Stimulated activated CD8-positive, alpha-beta memory T cell treated with anti-CD3 and anti-CD28 coated beads, Interleukin-15, amount 100 ng/mL, for 48 hours (primary cell): Measurements from ENCODE around the gene NEK11.
"Not testable (repeated sequence)": the region's sequence is repeated elsewhere in the genome, so short reads cannot be mapped to it uniquely, and the experiment has no call there.

Experiments
- DNase-seq, 2 donors: peaks; one replicate each; pipeline ENCODE4 v3.0.0-alpha.2; 2020; ENCODE audit warnings: low read depth in 2 of 2

Gene NEK11

GRCh38 chr3:131299836-131300235 lies 273.2 kb downstream of the NEK11 start:
- no peak for DNase-seq

GRCh38 chr3:131303848-131304247 lies 277.2 kb downstream of the NEK11 start:
- DNase-seq, result no peak

GRCh38 chr3:131304890-131305289 lies 278.2 kb downstream of the NEK11 start:
- DNase-seq, result no peak

GRCh38 chr3:131306242-131306641 lies 279.6 kb downstream of the NEK11 start:
- DNase-seq, result no peak

GRCh38 chr3:131314318-131314717 lies 287.6 kb downstream of the NEK11 start:
- DNase-seq, result no peak

- DNase-seq, result no peak
Measured at GRCh38 chr3:131315162-131315561, 288.5 kb downstream of the NEK11 start.

GRCh38 chr3:131317667-131318066 lies 291.0 kb downstream of the NEK11 start:
- no peak for DNase-seq

DNA sequence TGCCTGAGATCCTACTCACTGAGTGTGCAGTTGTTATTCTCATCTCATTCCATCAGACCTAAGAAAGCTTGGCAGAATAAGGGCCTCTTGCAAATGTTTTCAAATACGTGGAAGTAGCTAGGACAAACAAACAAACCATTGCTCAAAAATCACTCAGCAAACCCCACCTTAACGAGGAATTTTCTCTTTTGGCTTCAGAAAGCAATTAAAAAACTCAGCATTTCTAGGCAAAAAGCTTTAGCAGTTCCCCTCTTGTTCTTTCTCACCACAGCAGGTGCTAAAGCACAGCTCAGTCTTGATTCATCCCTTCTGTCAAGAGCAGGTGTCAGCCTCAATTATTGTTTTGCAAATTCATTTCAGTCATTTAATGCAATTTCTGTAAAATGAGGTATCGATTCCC lies 296.3 kb downstream of the NEK11 start:
- no peak for DNase-seq

DNA sequence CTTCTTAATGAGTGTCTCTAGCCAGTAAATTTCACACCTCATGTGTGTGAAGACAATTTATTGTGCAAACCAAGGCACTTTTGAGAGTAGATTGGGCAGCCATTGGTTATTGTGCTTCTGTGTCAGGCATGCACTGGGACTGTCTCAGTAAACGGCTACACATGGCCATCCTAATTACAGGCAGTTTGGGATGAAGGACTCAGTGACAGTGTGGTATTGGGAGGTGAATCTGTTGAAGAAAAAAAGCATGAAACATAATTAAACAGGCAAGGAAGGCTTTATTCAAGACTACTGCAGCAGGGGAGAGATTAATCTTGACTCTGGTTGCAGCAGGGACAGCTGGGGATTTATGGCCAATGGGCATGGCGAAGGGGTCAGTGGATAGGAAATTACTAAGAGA lies 297.1 kb downstream of the NEK11 start:
- DNase-seq, result no peak

- DNase-seq, result no peak
Measured at GRCh38 chr3:131324923-131325322, 298.2 kb downstream of the NEK11 start.

GRCh38 chr3:131326307-131326706 lies 299.6 kb downstream of the NEK11 start:
- no peak for DNase-seq

DNA sequence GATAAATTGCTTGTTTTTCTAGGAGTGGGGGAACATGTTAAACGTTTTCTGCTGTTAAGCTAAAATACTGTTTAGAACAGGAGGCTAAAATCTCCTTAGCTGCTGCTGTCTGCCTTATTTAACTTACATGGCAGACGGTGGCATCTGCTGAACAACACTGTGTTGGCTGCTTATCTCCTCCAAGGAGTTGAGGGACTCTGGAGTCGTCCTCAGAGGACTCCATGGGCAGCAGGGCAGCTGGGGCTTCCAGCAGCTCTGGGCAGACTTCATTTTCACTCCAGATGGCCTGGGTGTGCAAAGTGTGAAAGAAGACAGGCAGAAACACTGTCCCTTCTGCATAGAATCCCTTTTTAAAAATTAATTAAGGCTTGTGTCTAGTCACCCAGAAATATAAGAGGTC lies 302.0 kb downstream of the NEK11 start:
- no peak for DNase-seq

DNA sequence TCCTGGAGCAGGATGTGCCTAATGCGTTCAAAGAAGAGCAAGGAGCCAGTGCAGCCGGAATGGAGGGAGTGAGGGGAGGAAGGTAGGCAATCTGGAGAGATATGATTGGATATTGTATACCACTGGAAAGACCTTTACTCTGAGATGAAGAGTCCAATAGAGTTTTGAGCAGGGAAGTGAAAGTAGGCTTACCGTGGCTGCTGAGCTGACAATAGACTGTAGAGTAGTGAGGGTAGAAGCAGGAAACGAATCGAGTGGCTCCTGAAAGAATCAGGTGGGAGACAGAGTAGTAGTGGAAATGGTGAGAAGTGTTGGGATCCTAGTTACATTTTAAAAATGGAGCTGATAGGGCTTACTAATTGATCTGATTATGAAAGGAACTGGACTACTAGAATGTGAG lies 303.1 kb downstream of the NEK11 start:
- DNase-seq, result no peak

DNA sequence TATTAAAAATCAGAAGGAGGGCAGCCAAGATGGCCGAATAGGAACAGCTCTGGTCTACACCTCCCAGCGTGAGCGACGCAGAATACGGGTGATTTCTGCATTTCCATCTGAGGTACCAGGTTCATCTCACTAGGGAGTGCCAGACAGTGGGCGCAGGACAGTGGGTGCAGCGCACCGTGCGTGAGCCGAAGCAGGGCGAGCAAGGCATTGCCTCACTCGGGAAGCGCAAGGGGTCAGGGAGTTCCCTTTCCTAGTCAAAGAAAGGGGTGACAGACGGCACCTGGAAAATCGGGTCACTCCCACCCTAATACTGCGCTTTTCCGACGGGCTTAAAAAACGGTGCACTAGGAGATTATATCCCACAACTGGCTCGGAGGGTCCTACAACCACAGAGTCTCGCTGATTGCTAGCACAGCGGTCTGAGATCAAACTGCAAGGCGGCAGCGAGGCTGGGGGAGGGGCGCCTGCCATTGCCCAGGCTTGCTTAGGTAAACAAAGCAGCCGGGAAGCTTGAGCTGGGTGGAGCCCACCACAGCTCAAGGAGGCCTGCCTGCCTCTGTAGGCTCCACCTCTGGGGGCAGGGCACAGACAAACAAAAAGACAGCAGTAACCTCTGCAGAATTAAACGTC lies 304.9 kb downstream of the NEK11 start:
- DNase-seq, result not testable (repeated sequence)

DNA sequence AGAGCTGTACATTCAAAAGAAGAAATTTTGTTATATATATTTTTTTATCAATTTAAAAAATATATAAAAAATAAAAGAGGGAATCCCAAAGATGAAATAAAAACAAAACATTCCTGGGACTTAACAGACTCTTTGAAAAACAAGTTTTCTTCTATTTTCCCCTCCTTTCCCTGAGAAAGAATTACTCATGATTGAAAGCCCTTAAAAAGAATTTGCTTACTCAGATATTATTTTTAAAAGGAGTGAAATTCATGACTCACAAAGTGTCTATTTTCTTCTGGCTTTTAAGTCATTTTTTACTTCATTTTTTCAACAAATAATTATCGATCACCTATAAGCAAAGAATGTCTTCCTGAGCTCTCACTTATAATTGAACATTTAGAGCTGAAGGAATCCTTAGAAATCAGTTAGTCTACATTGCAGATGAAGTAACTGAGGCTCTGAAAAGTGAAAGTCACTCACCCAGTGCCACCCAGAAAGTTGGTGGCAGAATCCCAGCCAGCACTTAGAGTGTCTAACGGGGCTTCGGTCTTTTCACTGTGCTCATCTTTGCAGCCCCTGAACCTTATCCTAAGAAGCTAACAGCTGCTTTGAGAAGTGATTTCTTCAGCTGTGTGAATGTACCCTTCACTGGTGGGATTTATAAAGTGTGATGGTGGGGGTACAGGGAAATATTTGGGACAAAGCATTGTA lies 312.4 kb downstream of the NEK11 start:
- no peak for DNase-seq

GRCh38 chr3:131341761-131342160 lies 315.1 kb downstream of the NEK11 start:
- no peak for DNase-seq

DNA sequence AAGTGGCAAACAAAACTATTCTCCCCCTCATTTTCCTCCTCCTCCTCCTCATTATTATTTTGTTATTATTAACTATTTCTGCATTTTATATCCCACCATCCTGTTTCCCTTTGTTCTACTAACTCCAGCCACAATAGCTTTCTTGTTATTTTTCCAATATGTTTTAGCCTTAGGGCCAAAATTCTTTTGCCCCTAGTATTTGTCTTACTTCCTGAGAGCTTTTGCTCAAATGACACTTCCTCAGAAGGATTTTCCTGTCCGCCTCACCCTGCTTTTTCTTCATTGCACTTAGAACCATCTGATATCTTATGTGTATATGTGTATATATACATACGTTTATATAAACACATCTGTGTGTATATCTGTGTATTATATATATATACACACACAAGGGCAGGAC lies 322.2 kb downstream of the NEK11 start:
- no peak for DNase-seq

DNA sequence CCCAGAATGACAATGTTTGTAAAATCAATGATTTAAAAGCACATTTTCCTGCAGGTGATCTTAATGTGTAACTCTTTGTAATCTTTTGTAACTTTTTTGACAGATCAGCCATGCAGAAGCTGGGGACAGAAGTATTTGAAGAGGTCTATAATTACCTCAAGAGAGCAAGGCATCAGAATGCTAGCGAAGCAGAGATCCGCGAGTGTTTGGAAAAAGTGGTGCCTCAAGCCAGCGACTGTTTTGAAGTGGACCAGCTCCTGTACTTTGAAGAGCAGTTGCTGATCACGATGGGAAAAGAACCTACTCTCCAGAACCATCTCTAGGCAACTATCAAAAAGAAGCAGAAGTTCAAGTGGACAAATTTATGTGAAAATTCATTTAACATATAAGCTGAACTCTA lies 322.8 kb downstream of the NEK11 start:
- no peak for DNase-seq

DNA sequence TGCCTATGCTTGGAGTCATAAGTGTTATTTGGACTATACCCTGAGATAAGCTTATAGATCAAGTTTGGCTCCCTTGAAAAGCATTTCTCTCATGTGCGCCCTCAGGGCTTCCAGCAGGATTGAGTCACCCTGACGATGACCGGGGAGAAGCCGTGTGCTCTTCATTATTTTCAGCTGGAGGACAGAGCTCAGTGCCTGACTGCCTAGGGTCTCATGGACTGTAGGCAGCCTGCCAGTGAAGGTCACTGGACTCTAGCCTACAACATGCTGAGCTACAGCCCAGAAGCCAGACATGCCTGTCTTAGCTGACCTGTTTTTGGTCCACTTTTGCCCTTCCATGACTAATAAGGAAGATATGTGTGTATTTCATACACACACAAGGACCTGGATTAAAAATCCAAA lies 323.3 kb downstream of the NEK11 start:
- DNase-seq, result no peak

DNA sequence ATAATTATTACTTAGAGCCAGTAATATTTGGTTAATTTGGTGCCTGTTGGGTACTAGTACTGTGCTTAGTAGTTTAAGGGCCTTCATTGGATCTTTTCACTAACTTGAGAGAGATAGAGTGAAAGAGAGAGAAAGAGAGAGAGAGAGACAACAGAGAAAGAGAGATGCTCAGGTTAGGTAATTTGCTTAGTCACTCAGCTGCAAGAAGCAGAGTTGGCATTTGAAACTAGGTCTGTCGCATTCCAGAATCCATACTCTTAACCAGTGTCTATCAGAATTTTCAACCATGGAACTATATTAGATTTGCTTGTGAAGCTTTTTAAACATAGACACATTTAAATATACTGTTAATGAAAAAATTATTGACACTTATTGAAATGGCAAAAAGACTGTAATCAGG lies 323.8 kb downstream of the NEK11 start:
- no peak for DNase-seq

- no peak for DNase-seq
Measured at GRCh38 chr3:131353016-131353877, 326.6 kb downstream of the NEK11 start.

GRCh38 chr3:131353986-131354385 lies 327.3 kb downstream of the NEK11 start:
- DNase-seq, result no peak
